ENCODE results near the gene KLF17.
"Not testable (repeated sequence)": the region's sequence is repeated elsewhere in the genome, so short reads cannot be mapped to it uniquely, and the experiment has no call there.

KLF17 gene

DNA sequence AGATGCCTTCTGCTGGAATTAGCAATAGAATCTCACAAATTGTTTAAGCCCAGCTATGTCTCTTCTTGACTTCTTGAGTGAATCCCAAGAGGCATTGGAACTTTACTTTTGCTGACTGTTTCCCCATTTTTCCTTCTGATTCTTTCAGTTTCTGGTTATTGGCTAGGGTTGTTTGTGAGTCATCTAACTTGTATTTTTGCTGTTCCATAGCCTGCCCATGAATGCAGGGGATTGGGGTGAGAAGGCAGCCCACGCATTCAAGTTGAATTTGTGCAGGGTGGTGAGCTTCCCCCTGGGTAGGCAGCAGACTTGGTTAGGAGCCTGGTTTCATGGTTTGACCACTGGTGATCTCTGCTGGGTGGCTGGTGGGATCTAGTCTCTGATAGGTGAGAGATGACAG, 10.4 kb upstream of the KLF17 start:
- no peak for TF ChIP-seq CTCF (IDR thresholded peaks at IDR 0.05; ENCODE audit: low read length, missing control alignments)
- H3K4me3 ChIP-seq (replicated peaks; ENCODE audit: low read depth, low read length), result no peak overlapping the region
- DNase-seq (ENCODE audit: low read depth), result peak; percentile 48

DNA sequence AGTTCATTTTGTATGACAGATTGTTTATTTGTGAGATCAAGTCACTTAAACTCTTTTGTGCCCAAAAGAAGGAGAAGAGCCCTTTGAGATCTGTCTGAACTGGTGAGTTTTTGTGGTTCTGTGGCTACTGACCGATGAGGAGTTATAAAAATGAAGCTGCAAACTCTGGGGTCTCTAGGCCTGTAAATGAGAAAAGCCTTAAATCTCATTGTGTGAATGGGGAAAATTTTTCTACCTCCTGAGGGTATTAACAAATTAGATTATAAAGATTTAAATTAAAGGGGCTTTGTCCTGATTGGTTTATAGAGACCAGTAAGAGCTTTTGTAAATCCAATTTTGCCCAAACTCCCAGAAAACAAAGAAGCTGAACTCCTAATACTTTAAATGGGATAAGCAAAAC, 9.7 kb upstream of the KLF17 start:
- no peak overlapping the region for H3K4me3 ChIP-seq (replicated peaks; ENCODE audit: low read depth, low read length)
- DNase-seq (ENCODE audit: low read depth), result no peak
- TF ChIP-seq CTCF (IDR thresholded peaks at IDR 0.05; ENCODE audit: low read length, missing control alignments), result no peak

GRCh38 chr1:44110916-44111315, 7.7 kb upstream of the KLF17 start:
- DNase-seq (ENCODE audit: low read depth), result no peak
- no peak overlapping the region for H3K4me3 ChIP-seq (replicated peaks; ENCODE audit: low read depth, low read length)
- TF ChIP-seq CTCF (IDR thresholded peaks at IDR 0.05; ENCODE audit: low read length, missing control alignments), result no peak

DNA sequence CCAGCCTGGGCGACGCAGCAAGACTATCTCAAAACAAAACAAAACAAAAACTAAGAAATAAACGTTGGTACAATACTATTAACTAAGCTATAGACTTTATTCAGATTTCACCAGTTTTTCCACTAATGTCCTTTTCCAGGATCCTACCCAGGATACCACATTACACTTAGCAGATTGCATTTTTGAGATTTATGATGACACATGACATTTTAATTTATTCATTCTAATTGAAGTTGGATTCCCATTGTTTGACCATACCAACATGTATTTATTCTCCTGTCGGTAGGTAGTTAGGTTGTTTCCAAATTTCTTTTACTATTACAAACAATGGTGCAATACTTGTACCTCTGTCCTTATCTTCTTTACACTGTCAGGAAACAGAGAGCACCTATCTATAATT, 6.8 kb upstream of the KLF17 start:
- TF ChIP-seq CTCF (IDR thresholded peaks at IDR 0.05; ENCODE audit: low read length, missing control alignments), result no peak
- no peak for DNase-seq (ENCODE audit: low read depth)
- no peak overlapping the region for H3K4me3 ChIP-seq (replicated peaks; ENCODE audit: low read depth, low read length)

DNA sequence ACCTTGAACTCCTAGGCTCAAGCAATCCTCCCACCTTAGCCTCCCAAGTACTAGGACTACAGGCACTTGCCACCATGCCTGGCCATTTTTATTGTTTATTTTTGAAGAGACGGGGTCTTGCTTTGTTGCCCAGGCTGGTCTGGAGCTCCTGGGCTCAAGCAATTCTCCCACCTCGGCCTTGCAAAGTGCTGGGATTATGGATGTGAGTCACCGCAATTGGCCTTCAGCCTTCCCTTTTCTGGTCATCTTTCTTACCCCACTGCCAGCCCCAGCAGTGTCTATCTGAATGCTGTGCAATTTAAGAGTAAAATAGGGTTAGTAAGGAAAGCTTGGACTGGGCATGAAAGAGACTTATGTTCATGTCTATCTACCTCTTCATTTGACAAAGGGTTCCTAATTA, 6.1 kb upstream of the KLF17 start:
- no peak for TF ChIP-seq CTCF (IDR thresholded peaks at IDR 0.05; ENCODE audit: low read length, missing control alignments)

GRCh38 chr1:44113095-44113609, 5.5 kb upstream of the KLF17 start:
- no peak for DNase-seq (ENCODE audit: low read depth)
- H3K4me3 ChIP-seq (replicated peaks; ENCODE audit: low read depth, low read length), result no peak overlapping the region
- no peak for TF ChIP-seq CTCF (IDR thresholded peaks at IDR 0.05; ENCODE audit: low read length, missing control alignments)

More for the DNA sequence above, 6.1 kb upstream of the KLF17 start:
- DNase-seq (ENCODE audit: low read depth), result peak; percentile 16
- H3K4me3 ChIP-seq (replicated peaks; ENCODE audit: low read depth, low read length), result no peak overlapping the region

DNA sequence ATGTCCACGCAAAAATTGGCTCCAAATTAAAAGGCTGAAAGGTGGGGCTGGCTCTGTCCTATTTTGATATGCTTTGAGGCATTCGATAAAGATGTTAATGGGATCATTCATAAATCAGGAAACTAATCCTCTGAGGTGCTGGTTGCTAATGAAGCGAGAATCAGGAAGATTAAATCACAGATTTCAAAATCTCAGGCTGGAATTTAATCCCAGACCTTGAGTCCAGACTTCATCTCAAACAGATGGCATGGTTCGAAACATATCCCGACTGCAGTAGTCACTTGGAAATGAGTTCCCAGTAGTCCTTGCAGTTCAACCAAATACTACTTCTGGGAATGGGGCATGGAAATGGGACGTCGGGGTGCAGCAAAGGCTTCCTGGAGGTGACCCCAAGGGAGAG, 4.5 kb upstream of the KLF17 start:
- H3K4me3 ChIP-seq (replicated peaks; ENCODE audit: low read depth, low read length), result no peak overlapping the region
- no peak for TF ChIP-seq CTCF (IDR thresholded peaks at IDR 0.05; ENCODE audit: low read length, missing control alignments)
- DNase-seq (ENCODE audit: low read depth), result no peak

DNA sequence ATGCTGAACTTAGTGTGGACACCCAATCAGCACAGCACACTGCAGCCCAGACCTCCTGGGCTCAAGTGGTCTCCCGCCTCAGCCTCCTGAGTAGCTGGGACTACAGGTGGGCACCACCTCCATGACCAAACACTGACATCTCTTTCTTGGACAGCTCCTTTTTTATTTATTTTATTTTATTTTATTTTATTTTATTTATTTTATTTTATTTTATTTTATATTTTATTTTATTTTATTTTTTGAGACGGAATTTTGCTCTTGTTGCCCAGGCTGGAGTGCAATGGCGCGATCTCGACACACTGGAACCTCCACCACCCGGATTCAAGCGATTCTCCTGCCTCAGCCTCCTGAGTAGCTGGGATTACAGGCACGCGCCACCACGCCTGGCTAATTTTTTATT, 1.3 kb upstream of the KLF17 start:
- DNase-seq (ENCODE audit: low read depth); H3K4me3 ChIP-seq (replicated peaks; ENCODE audit: low read depth, low read length): not testable (repeated sequence)

All from fibroblast of pulmonary artery (primary cell).